Stomach smooth muscle (tissue), 2 donors: Measurements from ENCODE around the gene ZNF419.

Experiments
- H3K27ac ChIP-seq: one replicate; pipeline ENCODE4 v1.7.0; 2013; ENCODE audit warnings: mild to moderate bottlenecking, low read length, inconsistent platforms
- H3K27me3 ChIP-seq, 2 donors: one replicate each; pipeline ENCODE4 v1.7.0; 2013; ENCODE audit warnings: low read length in 2 of 2; ENCODE audit not compliant: insufficient read depth in 2 of 2, control insufficient read depth in 1 of 2
- H3K36me3 ChIP-seq, 2 donors: one replicate each; pipeline ENCODE4 v1.7.0; 2013; ENCODE audit warnings: low read length in 2 of 2; ENCODE audit not compliant: control insufficient read depth in 2 of 2, insufficient read depth in 2 of 2
- H3K4me1 ChIP-seq: one replicate; pipeline ENCODE4 v1.7.0; 2013; ENCODE audit warnings: low read length; ENCODE audit not compliant: control insufficient read depth, insufficient read depth
- H3K4me3 ChIP-seq, 2 donors: one replicate each; pipeline ENCODE4 v1.7.0; 2013; ENCODE audit warnings: low read length in 2 of 2
- H3K9ac ChIP-seq, 2 donors: one replicate each; pipeline ENCODE4 v1.7.0; 2013; ENCODE audit warnings: low read length in 2 of 2, mild to moderate bottlenecking in 1 of 2
- H3K9me3 ChIP-seq, 2 donors: one replicate each; pipeline ENCODE4 v1.7.0; 2013; ENCODE audit warnings: low read length in 2 of 2; ENCODE audit not compliant: control insufficient read depth in 2 of 2
- donor health status: healthy.
- donor health status: Pancreatic carcinoma.

Gene ZNF419

DNA sequence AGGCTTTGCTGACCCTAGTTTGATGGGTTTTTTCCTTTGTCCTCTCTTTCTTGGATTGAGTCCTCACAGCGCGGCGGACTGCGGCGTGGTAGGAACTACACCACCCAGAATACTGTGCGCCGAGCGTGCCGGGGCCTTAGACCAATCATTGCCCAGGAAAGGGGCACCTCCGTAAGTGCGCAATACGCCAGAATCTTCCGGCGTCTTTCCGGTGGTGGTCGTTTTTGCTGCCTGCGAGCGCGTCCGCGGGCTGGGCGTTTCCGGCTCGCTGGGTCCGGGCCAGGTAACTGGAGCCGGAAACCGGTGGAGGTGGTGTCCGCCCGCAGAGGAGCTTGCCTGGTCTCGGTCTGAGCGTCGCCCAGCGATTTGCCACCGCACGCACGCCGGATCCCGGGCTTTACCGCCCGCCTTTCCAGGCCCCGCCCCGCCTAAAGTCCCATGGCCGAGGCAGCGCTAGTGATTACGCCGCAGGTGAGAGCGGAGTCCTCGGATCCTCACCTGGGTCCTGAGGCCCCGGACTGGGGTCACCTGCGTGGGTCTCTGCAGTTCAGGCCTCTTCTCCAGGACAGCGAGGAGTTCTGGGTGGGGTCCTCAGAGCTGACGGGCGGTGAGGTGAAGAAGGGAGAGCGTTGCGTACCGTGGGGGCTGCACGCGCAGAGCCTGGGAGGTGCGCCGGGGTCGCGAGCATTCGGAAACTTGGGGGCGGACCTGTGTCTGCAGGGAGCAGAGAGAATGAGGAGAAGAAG lies 39.8 kb downstream of the ZNF419 start, which contains the start of gene ZNF549:
ZNF549 (plus strand) TSS at position 221 of the 746 bp plus-strand sequence; CDS start at position 439, 218 bp downstream.
- H3K4me1 ChIP-seq: peaks cover 13% of the 10 kb centered on the region
- H3K36me3 ChIP-seq: peaks cover 7 to 12% of the 10 kb centered on the region in 2 donors
- peak within 1 kb of the TSS; percentile 93 to 98 for H3K4me3 ChIP-seq
- H3K27me3 ChIP-seq: no peaks in the 10 kb centered on the region
- H3K9ac ChIP-seq: peak within 1 kb of the TSS; percentile 93 to 94
- H3K9me3 ChIP-seq: peaks cover 3 to 11% of the 10 kb centered on the region in 2 donors
- H3K27ac ChIP-seq: peak within 1 kb of the TSS; percentile 67

DNA sequence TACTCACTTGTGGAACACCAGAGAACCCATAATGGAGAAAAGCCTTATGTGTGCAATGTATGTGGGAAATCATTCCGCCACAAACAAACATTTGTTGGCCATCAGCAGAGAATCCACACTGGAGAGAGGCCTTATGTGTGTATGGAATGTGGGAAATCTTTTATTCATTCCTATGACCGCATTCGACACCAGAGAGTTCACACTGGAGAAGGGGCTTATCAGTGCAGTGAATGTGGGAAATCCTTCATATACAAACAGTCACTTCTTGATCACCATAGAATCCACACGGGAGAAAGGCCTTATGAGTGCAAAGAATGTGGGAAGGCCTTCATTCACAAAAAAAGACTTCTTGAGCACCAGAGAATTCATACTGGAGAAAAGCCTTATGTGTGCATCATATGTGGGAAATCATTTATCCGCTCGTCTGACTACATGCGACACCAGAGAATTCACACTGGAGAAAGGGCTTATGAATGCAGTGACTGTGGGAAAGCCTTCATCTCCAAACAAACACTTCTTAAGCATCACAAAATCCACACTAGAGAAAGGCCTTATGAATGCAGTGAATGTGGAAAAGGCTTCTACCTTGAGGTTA lies 50.5 kb downstream of the ZNF419 start:
- H3K4me1 ChIP-seq: no peaks in the 10 kb centered on the region
- H3K27me3 ChIP-seq: no peaks in the 10 kb centered on the region
- peaks cover 70 to 82% of the 10 kb centered on the region in 2 donors for H3K9me3 ChIP-seq
- no peak overlapping the region for H3K9ac ChIP-seq
- H3K36me3 ChIP-seq: peaks cover 71 to 76% of the 10 kb centered on the region in 2 donors
- peak overlapping the region; percentile 3 to 45 for H3K4me3 ChIP-seq
- no peak overlapping the region for H3K27ac ChIP-seq
